Activated CD4-positive, alpha-beta T cell treated with anti-CD3 and anti-CD28 coated beads, Interleukin-2, amount 50 U/mL, for 48 hours (primary cell): Measurements from ENCODE around the gene MIA3.
"Not testable (repeated sequence)": the region's sequence is repeated elsewhere in the genome, so short reads cannot be mapped to it uniquely, and the experiment has no call there.

Experiments used
- DNase-seq, 2 experiments: peaks; one replicate each; pipeline ENCODE4 v3.0.0-alpha.2; 2020

Gene MIA3

DNA sequence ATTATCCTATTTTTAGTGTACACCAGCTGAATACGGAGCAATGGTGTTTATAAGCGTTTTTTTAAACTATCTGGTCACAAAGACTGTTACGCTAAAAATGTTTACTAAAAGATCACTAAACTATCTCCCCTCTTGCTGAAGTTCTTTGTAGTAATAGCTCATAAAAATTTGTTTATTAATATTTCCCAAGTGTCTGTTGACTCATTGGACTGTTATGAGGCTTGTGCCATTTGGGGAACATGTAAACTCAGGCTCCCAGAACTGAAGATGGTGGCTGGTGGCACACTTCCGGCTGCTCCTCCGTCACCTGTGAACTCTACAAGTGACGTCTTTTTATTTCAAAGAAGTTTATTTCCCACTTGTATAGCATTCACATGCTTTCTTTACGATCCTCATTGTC is 48.1 kb downstream of the MIA3 start:
- DNase-seq, result no peak

DNA sequence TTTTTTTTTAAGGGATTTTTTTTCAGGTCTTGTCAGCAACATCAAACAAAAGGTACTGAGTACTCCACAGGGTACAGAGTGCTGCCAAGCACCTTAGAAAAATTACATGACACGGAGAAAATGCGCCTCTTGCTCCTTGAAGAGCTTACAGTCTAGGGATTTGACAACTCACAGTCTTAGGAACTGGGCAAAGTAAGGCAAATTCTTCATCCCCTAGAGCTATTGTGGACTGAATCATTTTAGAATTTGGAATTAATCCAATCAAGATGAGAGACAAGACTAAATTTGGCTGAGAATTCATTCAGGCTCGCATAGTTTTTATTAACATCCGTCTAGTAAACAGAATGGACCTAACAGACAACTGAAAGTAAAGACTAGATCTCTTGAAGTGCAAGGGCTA is 50.3 kb downstream of the MIA3 start:
- not testable (repeated sequence) for DNase-seq

DNA sequence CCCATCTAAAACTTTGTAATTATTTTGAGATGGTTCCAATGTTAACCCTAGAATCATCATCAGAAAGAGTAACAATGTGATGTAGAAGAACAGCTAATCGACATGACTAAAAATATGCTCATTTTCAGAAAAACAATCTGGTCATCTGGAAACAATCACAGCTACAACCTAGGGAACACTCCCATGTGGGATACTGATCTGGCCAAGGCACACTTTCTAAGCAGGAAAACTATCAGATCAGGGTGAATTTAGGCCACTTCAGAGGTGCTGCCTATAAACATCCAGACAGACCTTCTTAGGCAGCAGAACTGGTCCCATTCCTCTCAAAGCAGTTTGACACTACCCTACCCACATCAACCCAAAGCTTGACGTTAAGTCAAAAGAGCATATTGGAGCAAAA is 51.2 kb downstream of the MIA3 start:
- DNase-seq, result not testable (repeated sequence)

GRCh38 chr1:222670110-222670509 is 52.2 kb downstream of the MIA3 start:
- DNase-seq, result no peak

GRCh38 chr1:222680080-222680479 is 62.2 kb downstream of the MIA3 start:
- DNase-seq, result no peak

GRCh38 chr1:222691016-222691415 is 73.1 kb downstream of the MIA3 start:
- no peak for DNase-seq

DNA sequence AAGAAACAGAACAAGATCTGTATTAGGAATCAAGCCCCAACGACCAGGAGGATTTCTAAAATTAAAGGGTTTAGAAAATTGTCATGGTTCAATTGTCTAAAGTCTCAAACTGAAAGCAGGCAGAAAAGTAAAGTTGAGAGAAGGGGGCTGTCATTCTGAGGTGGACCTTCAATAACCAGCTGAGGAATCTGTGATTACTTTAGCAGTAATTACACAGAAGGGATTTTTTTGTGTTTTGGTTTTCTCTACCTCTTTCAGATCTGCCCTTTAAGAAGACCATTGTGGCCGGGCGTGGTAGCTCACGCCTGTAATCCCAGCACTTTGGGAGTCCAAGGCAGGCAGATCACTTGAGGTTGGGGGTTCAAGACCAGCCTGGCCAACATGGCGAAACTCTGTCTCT is 77.0 kb downstream of the MIA3 start:
- no peak for DNase-seq

GRCh38 chr1:222696741-222697140 is 78.8 kb downstream of the MIA3 start:
- DNase-seq, result no peak

DNA sequence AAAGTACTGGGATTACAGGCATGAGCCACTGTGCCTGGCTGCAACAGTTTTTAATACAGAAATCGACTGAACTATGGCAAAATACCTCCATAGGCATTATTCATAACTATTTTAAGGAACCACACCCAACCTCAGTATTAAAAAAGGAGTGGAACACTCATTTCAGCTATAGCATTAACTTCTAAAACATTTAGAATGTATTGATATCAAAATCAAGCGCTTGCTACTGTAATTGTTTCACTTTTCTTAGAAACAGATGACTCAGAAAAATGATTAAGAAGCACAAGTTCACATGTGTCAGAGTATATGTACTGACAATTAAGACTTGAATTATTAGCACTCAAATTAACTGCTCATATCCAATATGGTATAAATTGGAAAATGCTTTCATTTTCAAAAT is 79.3 kb downstream of the MIA3 start:
- no peak for DNase-seq

DNA sequence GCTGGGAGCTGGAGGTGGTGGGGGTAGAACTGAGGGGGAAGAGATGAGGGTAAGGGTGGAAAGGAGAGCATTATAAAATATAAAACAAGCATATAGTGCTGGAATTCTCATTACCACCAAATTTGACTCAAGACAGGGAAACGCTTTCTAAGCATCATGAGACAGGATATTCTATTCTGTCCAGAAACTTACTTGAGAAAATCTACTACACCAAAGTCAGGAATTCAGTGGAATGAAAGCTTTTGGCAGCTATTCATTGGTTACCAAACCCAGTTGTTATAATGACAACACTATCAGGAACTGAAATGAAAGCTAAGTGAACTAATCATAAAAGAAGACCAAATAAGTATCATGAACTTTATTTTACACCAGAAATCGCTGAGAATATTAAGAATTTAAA is 79.9 kb downstream of the MIA3 start:
- no peak for DNase-seq

- no peak for DNase-seq
These were observed 84.3 kb downstream of the MIA3 start for GRCh38 chr1:222702210-222702609.

- DNase-seq, result no peak
These were observed 86.4 kb downstream of the MIA3 start for GRCh38 chr1:222704260-222704659.

DNA sequence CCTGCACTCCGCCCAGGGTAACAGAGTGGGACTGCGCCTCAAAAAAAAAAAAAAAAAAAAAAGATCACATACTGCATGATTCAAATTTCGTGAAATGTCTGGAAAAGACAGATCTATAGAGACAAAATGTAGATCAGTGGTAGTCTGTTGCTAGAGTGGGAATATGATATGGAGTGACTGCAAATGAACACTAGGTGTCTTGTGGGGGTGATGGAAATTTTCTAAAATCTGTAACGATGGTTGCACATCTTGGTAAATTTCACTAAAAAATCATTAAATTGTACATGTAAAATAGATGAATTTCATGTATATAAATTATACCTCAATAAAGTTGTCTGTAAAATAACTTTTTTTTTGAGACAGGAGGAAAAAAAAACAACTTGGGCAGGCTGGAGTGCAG is 88.9 kb downstream of the MIA3 start:
- no peak for DNase-seq

- DNase-seq, result no peak
These were observed 91.8 kb downstream of the MIA3 start for GRCh38 chr1:222709700-222710153.

DNA sequence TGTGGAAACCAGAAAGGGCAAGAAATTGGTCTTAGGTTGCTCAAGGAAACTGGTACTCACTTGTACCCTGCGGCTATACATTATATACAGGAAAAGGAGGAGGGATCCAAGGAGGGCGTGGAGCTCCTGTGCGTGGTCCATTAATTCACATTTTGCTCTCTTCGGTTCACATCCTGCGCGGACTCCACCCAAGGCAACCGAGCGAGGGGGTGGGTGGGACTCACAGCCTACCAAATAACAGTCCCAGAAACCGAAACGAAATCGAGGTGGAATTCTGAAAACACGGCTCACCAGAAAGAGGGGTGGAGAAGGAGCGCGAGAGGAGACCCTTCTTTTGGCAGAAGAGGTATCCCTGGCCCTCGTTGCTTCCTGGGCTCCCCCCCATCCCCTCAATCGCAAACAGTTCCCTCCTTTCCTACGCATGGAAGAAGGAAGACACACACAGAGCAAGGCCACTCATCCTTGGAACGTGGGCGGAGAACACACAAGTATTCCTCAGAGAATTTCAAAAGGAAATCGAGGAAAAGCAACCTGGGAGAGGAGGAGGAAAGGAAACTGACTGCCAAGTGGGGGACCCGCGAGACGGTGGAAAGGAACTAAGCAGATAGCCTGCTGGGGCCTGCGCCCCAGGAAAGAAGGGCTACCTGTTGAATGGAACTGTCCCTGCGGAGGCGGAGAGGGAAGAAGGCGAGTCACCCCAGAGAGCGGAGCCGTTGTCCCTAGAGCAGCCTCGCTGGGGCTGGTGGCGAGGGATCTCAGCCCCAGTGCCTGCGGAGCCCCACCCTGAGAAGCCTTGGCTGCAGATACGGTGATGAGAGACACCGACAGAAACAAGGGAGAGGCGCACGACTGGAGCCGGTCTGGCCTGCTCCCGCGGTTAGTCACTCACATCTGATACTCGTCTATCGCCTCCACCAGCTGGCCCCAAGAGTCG is 93.7 kb downstream of the MIA3 start:
- DNase-seq, result peak; percentile 60 to 72

DNA sequence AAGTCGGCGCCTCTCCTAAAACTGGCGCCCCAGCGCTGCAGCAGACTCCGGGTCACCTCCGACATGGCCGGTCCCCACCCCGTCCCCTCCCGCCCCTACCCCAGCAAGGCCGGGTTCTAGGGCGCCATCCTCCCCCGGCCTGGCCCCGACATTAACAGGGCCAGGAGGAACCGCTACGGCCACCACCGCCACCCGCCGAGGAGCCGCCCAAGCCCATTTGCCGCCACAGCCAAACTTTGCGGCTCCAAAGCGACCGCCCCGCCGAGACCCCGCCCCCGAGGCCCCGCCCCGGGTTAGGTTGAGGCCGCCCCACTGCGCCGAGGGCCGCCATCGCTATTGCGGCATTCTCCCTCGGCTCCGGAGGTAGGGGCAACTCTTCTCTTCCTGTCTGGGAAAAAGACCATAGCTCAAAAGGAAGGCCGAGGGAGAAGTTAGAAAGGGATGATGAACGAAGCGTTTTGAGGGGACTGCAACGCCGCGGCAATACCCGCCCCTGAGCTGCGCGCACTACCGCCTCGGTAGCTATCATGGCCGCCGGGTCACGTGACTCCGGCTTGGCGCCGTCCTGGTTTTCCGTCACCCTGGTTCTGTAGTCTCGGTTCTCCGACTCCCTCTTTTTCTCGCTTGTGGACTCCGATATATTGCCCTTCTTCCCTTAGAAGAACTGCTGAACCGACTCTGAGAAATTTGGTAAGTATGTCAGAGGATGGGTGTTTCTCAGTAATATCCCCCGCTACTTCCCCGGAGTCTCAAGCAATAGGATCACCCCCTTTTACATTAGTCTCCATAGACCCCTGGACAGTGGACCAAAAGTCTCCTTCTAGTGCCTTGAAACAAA is 94.6 kb downstream of the MIA3 start, which contains the start of the genes AIDA and BROX:
TSS of gene AIDA (minus strand) at position 239 of the 838 bp plus-strand sequence. CDS start at position 65, 174 bp downstream.
TSS of gene BROX (plus strand) at position 312 of the 838 bp plus-strand sequence. CDS start 3,136 bp downstream, outside the sequence.
- peak; percentile 97 to 98 for DNase-seq

DNA sequence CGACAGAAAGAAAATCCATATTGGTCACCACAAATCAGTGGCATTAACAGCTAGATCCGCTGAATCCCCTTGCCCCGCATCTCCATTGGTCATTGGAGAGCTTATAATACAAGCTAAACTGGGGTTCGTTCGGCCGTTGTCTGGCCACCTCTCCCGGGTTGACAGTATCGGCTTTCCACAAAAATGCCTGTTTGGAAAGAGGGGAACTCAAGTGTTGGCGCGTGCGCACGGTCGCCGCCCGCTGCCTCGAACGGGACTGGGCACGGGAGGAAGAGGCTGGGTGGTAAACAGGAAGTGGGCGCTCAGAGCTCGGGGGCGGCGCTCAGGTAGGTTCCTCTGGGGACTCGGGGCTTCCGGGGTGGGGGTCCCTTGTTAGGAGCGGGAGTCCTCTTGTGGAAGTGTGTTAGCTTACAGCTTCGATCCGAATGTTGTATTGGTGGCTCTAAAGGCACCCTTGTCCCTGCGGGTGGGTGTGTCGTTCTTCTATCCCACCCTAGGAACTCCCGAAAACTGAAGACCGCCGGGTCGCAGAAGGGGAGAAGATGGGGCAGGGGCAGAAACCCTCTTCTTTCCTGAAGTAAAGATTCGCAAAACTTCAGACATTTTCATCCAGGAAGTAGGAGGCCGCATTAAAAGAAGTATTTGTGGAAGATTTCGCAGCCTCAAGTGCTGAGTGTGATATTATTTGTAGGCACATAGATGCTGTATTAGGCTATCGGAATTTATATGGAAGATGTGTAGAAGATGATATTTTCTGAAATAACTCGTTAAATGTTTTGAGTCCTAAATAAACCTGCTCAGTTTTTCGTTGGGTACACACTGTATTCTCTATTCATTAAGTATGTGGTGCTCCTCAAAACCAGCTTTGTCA is 95.4 kb downstream of the MIA3 start:
- peak; percentile 87 to 90 for DNase-seq

DNA sequence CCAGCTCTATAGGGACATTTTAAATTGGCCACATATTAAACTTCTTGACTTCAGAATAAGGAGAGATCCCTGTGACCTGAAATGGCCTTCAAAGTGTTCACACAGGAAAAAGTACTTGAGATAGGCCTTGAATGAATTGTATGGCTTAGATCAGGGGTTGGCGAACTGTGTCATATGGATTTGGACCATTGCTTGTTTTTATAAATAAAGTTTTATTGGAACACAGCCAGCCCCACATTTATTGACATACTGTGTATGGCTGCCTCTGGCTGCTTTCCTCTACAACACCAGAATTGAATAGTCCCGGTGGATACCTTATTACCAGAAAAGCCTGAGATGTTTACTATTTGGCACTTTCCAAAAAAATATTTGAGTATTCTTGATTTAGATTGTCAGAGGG is 98.5 kb downstream of the MIA3 start:
- DNase-seq, result no peak
